DMS79 (cell line): ENCODE measurements around the gene WNT6.

ENCODE experiments used
- DNase-seq: peaks from one replicate; lab custom pipeline; 2025; lab: John Stamatoyannopoulos, UW

WNT6 gene

DNA sequence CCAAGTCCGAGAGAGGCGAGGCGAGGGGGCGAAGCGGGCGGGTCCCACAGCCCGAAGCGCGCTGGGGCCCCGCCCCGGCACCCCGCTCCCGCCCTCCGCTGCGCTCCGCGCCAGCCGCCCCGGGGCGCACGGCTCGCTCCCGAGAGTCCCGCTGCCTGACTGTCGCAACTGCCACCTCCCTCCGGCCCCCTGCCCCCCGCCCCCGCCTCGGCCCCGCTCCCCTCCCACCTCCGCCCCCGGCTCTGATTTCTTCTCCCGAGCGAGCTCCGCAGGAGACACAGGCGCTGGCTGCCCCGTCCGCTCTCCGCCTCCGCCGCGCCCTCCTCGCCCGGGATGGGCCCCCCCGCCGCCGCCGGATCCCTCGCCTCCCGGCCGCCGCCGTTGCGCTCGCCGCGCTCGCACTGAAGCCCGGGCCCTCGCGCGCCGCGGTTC is at the start of gene WNT6:
Gene WNT6 (plus strand): TSS at position 250 of the 432 bp plus-strand sequence. CDS start 233 bp downstream, outside the sequence.
- no peak for DNase-seq

DNA sequence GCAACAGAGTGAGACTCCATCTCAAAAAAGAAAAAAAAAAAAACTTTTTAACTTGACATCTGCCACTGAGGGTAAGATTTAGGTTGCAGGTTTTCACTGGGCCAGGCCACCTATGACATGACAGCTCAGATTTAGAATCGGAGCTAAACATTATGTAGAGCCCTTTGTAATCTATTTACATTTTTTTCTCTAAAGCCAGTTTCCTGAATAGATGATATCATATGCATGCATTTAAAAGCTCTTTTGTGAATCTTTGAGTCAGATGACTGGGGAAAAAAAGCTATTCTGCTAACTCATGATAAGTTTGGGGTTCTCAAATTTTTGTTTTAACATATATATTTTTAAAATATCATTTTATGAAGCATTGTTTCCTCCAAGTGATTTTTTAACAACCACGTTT is 49.3 kb upstream of the WNT6 start:
- DNase-seq = no peak

DNA sequence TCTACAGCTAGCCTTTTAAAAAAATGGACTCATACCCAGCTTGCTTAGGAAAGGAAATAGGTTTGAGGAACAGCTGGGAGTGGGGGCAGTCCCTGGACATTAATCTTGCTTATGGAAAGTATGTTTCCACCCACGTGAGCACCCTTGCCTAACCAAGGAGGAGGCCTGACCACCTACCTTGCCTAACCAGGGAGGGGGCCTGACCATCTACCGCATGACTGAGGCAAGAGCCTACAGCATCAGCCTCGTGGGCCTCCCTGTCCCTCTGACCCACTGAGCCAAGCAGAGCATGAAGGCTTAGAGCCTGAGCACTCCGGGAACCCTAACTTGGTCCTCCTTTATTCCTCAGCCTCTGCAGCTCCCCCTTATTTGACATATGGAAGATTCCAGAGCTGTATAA is 48.2 kb upstream of the WNT6 start:
- DNase-seq = no peak

DNA sequence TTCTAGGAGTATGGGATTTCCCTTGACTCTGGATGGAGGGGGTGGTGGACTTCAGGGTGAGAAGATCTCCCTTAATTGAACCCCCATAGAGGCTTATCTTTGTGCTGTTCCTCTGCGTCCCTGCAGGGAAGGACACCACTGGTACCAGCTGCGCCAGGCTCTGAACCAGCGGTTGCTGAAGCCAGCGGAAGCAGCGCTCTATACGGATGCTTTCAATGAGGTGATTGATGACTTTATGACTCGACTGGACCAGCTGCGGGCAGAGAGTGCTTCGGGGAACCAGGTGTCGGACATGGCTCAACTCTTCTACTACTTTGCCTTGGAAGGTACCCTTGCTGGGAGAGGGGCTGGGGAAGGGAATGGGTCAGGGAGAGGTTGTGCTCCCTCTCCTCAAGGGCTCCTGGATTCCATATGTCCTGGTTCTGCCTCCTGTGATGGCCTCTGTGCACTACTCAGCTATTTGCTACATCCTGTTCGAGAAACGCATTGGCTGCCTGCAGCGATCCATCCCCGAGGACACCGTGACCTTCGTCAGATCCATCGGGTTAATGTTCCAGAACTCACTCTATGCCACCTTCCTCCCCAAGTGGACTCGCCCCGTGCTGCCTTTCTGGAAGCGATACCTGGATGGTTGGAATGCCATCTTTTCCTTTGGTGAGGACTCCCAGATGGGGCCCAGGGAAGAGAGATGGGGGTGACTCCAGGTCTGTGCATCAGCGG is 47.3 kb upstream of the WNT6 start:
- DNase-seq = no peak

DNA sequence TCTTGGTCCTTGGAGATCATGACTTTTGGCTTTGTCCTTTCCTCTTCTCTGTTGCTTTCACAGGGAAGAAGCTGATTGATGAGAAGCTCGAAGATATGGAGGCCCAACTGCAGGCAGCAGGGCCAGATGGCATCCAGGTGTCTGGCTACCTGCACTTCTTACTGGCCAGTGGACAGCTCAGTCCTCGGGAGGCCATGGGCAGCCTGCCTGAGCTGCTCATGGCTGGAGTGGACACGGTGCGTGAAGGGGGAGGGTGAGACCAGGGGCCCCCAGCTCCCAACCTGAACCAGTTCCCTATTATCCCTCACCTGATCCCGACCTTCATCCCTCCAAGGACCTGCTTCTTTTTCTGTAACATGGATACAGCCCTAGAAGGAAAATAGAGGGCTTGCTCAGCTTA is 46.7 kb upstream of the WNT6 start:
- no peak for DNase-seq

DNA sequence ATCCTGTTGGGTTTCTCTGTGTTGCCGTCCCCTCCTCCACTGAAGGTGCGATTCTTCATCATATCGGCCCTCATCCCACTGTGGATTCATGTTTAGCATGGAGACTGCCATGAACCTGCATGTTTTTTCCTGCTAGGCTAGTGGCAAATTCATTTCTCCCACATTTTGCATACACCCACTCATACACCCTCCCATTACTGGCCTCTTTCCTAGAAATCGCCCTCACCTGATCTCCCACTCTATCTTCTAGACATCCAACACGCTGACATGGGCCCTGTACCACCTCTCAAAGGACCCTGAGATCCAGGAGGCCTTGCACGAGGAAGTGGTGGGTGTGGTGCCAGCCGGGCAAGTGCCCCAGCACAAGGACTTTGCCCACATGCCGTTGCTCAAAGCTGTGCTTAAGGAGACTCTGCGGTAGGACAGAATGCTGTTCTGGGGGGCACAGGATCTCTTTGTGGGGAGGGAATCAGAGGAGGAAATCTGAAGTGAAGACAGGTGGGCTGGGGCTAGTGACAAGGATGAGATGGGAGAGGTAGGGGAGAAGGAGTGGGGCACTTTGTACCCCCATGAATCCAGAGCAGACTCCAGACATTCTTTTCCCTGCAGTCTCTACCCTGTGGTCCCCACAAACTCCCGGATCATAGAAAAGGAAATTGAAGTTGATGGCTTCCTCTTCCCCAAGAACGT is 45.7 kb upstream of the WNT6 start:
- no peak for DNase-seq

DNA sequence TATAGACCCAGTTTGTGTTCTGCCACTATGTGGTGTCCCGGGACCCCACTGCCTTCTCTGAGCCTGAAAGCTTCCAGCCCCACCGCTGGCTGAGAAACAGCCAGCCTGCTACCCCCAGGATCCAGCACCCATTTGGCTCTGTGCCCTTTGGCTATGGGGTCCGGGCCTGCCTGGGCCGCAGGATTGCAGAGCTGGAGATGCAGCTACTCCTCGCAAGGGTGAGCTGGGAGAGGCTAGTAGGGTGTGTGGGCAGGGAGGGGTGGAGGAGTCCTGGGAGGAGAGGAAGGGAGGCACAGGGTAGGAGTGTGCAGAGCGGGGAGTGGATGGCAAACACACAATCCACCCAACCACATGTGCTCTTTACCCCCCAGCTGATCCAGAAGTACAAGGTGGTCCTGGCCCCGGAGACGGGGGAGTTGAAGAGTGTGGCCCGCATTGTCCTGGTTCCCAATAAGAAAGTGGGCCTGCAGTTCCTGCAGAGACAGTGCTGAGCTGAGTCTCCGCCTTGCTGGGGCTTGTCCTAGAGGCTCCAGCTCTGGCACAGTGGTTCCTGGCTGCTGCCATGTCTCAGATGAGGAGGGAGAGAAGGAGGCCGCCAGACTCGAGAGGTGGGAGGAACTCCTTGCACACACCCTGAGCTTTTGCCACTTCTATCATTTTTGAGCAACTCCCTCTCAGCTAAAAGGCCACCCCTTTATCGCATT is 44.9 kb upstream of the WNT6 start:
- DNase-seq = no peak

DNA sequence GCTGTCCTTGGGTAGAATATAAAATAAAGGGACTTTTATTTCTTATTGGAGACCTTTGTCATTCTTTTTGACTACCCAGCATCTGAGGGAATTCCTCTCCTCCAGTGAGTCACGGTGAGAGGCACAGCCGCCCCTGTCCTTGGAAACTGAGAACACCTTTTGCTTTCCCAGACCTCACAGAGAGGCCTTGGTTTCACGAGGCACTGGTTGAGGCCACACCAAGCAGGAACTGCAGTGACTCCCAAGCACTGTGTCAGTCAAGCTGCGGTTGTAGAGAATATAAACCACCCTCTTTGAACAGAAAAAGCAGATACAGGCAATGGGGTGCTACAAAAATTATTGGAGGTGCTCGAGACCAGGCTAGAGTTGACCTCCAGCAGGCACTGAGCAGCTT is 44.4 kb upstream of the WNT6 start:
- no peak for DNase-seq

DNA sequence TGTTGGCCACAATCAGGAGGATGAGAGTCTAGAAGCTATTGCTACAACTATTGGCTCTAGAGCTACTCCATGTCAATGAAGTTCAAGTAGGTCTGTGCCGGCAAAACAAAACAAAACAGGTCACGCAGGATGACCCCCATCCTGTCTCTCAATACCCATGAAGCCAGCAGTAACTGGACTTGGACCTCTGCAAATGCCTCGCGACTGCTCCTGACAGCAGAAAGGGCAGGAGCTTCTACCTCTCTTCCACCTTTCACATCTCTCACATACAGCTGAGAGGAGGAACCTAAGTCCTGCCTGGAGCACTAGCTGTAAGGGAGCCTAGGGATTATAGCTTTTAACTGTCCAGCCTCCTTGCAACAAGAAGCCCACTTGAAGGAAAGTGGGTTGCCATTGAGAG is 44.0 kb upstream of the WNT6 start:
- DNase-seq = no peak

DNA sequence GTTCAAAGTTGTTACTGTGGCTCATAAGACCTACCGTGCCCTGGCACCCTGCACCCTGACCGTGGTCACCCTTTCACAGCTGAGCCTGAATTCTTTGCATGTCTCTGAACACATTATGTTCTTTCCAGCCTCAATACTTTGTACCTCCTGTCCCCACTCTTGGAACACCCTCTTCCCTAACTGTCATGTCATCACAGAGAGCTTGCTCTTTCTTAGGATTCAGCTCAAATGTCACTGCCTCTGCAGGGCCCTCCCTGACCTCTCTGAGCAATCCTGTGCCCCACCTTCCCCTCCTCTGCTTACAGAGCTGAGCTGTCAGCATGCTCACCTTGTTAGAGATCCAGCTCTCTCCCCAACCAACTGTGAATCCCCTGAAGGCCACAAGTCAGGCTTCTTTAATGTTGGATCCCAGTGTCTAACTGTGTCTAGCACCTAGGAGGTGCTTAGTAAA is 43.0 kb upstream of the WNT6 start:
- no peak for DNase-seq

DNA sequence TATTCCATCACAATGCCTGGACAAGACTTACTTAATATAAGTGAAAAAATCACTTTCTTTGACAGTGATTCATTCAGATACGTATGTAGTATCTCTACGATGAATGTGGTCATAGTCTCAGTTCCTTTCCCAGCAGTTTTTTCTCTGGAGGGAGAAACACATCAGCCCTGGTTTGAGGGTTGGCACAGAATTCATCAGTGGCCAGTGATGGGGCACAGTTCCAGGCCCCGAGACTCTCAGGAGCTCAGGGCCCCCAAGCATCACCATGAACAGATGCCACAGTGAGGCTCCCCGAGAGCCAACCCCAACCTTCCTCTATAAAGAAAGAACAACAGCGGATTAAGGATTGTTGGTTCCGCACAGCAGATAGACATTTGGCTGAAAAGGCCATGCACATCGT is 40.5 kb upstream of the WNT6 start:
- no peak for DNase-seq

DNA sequence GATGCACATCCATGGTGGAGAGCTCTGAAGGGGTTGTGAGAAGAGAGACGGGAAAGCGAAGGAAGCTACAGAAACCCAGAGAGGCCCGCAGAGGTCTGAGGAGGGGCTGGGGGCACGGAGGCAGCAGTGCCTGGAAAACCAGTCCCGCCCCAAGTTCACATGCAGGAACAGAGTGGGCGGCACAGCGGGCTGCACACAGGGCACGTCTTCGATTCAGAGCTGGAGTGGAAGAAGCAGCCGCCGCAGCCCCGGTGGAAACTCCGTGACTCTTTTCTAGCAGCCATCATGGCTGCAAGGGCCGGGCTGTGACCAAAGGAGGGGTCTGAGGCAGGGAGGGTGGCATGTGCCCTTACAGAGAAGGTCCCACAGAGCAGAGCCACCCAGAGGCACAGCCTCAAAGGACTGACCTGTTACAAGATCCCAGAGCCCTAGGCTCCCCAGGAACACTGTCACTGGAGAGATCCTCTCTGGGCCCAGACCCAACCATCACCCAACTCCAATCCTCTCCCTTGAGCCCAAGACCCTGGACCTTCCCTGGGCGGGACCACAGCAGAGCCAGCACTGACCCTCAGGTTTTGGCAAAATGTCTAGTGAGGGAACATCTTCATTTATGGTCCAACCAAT is 38.7 kb upstream of the WNT6 start:
- no peak for DNase-seq

DNA sequence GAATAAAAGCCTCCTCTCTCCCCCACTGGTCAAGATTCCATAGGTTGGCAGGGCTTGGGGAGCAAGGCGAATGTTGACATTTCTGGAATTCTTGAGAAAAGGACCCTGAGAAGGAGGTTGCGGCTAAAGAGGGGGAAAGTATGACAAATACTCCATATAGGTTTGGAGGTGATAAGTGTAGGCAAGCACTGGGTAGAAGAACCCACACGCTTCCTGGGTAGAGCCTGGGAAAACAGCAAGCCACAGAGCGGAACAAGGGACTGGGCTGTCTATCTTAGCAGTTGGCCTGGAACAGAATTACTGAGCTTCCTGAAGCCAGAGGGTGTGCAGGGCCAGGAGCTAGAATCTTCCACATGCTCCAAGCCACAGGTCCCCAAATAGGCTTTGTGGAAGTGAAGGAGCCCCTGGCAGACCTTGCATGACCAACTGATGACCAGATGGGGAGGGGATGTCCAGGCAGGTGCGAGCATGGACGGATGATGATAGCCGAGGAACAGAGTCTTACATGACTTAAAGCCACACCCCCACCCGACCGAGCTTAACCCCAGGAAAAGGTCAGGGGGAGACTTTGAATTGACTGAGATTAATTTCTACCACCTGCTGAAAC is 37.9 kb upstream of the WNT6 start:
- no peak for DNase-seq

DNA sequence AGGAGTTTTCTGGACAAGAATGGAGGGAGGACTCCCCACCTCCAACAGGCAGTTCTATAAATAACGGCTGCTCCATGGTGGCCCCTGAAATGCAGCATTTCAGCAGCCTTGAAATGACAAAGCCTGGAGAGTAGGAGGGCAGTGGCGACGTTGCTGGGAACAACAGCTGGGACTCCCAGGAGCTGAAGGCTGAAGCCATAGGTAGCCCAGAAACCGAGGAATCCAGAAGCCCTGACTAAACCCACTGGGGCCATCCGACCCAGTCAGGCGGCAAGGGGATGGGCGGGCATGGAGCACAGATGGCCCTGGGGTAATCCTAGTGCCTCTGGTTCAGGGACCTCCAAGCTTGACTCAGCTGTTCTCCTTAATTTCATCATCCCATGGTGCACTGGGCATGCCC is 37.0 kb upstream of the WNT6 start:
- no peak for DNase-seq

DNA sequence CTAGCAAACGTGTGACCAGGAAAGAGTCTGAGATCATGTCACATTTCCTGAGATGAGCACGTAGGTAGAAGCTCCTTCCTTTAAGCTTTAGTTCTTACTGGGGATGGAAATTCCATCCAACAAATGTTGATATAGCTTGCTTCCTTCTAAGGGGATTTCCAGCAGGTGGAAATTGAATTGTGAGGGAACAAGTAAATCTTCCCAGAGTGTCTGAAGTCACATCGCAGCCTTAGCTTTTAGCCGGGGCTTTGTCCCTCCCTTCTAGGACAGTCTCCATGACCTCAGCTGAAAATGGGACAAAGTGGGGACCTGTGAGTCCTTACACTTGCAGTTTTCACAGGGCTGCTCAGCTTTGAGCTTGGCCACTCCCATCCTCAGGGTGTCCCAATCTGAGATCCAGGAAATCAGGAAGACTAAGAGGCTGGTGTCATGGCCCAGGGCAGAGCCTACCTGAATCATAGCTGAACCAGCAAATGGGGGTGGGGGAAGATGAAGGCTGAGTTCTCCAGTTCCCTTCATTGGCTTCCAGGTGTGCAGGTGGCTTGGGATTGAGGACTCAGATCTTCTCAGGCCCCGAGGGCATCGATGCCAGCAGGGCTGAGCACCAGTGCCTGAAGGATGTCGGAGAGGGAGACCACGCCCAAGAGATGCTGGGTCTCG is 36.3 kb upstream of the WNT6 start:
- DNase-seq = no peak

DNA sequence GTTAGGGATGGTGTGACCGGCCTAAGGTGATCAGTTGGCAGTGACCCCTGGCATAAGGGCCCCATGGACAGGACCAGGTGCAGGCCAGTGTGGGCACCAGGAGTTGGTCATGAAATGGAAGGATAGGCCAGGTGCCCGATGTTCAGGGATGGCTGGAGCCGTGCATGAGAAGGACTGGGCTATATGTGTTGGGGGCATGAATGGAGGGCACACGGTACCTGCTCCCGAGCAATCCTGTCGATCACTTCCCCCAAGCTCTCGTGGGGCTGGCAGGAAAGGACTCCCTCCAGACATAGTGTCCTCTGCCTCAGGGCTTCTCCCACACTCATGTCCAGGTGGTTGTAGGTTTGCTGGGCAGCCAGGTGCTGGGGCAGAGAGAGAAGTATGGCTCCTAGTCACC is 35.6 kb upstream of the WNT6 start:
- DNase-seq = no peak

DNA sequence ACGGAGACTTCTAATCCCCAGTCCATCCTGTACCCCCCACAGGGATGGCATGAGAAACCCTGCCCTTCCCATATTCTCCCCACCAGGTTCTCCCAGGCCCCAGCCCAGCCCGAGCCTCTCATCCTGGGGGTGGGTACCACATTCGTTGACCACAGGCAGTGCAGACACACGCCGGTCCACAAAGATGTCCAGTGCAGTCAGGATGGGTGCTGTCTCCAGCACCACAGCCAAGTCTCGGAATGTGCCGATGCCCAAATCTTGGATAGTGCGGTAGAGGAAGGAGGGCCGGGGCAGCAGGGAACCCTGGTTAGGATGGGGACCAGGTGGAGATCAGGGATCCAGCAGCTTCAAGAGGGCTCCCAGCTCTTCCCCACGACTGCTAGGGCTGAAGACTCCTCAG is 32.8 kb upstream of the WNT6 start:
- no peak for DNase-seq

DNA sequence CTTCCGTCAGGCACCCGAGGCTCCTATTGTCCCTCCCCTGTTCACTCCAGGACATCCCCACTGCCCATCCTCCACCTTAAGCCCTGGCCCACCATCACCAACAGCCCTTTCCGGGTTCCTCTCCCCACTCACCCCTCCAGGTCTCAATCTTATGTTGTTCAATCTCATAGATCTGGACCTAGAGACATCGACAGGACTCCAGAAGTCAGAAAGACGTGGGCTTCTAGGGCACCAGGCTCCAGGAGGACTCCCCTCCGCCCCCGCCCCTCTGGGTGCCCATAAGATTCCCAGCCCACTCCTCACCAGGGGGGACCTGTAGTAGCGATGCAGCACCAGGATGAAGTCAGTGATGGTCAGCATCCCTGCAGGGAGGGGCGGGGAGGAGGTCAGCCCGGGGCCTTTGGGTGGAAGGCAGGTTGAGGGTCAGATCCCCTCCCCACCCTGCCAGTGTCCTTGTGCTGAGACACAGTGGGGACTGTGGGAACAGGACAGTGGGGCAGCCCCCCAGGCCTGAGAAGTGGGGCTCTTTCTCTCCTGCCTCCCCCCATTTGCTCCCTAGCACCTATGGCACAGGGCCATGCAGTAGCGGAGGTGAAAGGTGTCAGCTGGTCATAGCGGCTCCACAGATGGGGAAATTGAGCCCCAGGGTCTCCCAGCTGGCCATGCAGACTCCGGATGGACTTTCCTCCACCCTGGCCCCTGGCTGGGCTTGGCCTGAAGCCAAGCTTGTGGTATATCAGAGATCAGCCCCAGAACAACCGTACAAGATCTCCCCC is 31.7 kb upstream of the WNT6 start:
- no peak for DNase-seq

DNA sequence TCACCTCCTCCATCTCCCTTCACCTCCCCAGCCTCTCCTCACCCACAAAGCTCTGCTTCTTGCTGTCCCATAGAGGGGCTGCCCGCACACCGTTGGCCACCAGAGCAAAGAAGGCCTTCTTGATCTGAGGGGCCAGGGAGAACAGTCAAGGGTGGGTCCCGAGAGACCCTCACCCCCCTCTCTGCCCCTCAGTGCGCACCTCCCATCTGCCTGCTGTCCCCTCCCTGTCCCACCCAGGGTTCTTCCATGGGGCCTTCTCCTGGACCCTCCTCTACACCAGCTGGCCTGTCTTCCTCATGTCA is 31.2 kb upstream of the WNT6 start:
- no peak for DNase-seq

DNA sequence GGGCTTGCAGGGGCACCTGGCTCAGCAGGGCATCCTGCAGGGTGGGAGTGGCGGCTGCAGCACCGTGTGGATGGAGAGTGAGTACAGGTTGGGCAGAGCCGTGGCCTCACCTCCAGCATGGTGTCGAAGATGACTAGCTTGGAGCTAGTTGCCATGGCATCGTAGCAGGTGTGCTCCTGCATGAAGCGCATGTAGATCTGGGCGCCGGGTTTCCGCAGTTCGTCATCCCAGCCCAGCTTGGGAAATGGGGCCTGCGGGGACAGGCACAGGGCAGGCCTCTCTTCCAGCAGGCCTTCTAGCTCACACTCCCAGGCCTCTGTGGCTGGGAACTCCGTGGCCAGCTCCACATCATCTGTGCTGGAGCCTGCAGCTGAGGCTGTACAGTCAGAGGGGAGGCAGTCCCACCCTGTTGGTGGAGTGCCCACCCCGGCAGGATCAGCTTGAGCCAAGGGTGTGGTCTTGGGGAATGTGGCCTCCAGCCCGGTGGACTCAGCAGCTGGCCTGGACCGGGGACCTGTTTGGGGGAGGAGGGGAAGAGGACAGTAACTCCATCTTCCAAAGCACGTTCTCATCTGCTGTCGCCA is 29.6 kb upstream of the WNT6 start:
- peak; percentile 4 for DNase-seq
